Muscle of back (tissue), 11 donors: ENCODE measurements around the gene IARS2. TPM values are rescaled to one million over a fixed set of nuclear protein-coding genes. Genes with fewer than 3 reads are reported as not detected.
A peak's percentile ranks its signal among the peaks of the same experiment; 100 is the strongest.
"Not testable (repeated sequence)": the region's sequence is repeated elsewhere in the genome, so short reads cannot be mapped to it uniquely, and the experiment has no call there.

Experiments used
- DNase-seq, 3 donors: peaks; one replicate each; pipeline versions ENCODE4 v3.0.0 to v3.0.0-alpha.2; 2013
- polyA plus RNA-seq, 10 donors: library from polyadenylated mRNA; unstranded; fragments of 120-200 nt; gene quantifications; one replicate each; pipeline ENCODE4 v1.2.1, GENCODE V29; 2013; ENCODE audit not compliant: insufficient read length in 10 of 10

Gene IARS2
- polyA plus RNA-seq, 10 donors, result 46.4 to 63.2 (median 52.7) TPM

GRCh38 chr1:220099826-220100225 lies 5.9 kb downstream of the IARS2 start:
- no peak for DNase-seq

DNA sequence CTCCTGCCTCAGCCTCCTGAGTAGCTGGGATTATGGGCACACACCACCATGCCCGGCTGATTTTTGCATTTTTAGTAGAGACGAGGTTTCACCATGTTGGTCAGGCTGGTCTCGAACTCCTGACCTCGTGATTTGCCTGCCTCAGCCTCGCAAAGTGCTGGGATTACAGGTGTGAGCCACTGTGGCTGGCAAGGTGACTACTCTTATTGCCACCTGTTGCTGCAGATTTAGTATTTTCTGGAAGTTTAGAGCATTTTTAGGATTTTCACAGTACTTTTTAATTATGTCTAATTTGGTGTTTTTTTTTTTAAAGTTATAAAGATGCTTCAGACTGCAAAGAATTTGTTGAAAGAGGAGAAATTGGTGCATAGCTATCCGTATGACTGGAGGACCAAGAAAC lies 16.5 kb downstream of the IARS2 start:
- DNase-seq, result not testable (repeated sequence)

GRCh38 chr1:220112600-220112999 lies 18.7 kb downstream of the IARS2 start:
- DNase-seq, result not testable (repeated sequence)

DNA sequence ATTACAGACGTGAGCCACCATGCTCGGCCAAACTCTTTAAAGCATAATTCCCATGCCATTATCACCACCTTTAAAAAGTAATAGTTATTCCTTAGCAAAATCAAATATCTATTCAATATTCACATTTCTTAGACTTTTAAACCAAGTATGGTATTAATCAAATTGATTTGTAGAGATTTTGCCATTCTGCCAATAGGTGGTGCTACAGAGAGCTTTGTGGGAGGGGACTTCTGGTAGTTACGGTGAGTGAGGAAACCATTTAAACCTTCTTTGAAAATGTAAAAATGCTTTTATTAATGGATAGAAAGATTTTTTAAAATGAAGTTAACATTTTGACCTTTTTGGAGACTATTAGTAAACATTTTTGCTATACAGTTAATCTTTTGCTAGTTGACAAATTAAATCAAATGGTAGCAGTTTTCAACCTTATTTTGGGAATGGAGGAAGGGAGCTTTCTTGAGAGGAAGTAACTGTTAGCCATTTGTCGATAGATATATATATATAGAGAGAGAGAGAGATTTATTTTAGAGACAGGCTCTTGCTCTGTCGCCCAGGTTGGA lies 19.3 kb downstream of the IARS2 start:
- no peak for DNase-seq

DNA sequence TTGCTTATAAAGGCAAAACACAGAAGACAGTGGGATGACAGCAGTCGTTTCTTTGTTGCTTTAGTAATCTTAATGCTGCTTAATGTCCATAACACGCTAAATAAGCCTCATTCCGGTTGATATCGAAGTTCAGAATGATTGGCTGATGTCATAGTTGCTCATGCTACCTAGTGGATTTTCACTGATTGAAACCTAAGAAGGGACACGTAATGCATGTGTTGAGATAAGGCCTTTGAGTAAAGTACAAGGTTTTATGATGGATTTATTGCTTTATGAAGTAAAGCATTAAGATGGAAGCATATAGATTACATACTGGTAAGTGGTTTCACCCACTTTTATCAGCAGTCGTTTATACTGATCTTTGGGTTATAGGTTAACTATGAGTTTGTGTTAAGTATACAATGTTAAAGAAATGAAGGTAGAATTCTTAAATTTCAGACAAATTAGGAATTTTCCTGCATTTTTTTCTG lies 25.1 kb downstream of the IARS2 start:
- DNase-seq, result no peak

DNA sequence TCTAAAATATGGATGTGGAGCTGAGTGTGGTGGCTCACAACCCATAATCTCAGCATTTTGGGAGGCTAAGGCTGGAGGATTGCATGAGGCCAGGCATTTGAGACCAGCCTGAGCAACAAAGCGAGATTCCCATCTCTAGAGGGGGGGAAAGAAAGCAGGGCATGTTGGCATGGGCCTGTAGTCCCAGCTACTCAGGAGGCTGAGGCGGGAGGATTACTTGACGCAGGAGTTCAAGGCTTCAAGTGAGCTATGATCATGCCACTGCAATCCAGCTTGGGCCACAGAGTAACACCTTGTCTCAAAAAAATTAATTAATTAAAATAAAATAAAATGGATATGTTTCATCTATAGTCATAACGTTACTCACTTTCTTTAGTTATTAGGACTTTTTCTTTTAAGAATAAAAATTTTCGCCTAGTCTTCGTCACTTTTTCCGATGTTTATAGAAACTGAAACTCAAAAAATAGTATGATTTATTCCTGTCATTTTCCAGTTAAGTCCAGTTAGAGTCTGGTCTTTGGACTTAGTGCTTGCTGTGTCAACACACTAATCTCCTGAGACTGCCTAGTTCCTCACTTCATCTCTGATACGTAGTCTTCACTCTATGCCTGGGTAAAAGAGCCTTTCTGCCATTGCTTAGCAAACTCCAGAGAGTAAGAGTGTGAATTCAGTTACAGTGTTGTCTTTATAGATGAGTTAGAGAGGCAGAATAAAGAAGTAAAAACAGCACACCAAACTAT lies 28.0 kb downstream of the IARS2 start:
- no peak for DNase-seq

GRCh38 chr1:220123066-220123465 lies 29.1 kb downstream of the IARS2 start:
- DNase-seq, result no peak

DNA sequence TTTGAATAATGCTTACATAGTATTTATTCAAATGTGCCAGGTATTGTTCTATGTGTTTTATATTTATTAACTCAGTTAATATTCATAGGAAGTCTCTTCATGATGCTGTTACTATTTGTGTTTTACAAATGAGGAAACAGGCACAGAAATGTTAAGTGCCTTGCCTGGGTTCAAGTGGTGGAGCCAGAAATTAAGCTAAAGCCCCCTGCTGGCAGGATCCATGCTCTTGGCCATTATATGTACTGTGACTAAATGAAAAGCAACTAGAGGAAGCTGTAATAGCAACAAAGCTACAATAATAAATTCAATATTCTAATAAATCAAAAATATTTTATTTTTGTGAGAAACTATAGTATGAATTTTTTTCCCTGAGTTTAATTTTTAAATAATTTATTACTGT lies 30.0 kb downstream of the IARS2 start:
- DNase-seq, result no peak

- DNase-seq, result peak in 1 of 3 donors; percentile 16
Observed at GRCh38 chr1:220124542-220124941, 30.6 kb downstream of the IARS2 start.

- DNase-seq, result no peak
Observed at GRCh38 chr1:220127076-220127475, 33.1 kb downstream of the IARS2 start.

DNA sequence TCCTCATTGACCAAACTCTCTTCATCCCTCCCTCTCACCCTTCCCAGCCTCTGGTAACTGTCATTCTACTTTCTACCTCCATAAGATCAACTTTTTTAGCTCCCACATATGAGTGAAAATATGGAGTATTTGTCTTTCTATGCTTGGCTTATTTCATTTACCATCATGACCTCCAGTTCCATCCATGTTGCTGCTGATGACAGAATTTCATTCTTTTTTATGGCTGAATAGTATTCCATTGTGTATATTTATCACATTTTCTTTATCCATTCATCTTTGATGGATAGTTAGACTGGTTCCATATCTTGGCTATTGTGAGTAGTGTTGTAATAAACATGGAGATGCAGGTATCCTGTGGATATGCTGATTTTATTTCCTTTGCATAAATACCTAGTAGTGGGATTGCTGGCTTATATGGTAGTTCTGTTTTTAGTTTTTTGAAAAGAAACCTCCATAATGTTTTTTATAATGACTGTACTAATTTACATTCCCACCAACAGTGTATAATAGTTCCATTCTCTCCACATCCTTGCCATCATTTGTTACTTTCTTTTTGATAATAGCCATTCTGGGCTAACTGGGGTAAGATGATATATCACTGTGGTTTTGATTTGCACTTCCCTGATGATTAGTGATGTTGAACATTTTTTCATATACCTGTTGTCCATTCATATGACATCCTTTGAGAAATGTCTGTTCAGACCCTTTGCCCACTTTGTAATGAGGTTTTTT lies 35.7 kb downstream of the IARS2 start:
- DNase-seq, result no peak

- no peak for DNase-seq
Observed at GRCh38 chr1:220135755-220136154, 41.8 kb downstream of the IARS2 start.

DNA sequence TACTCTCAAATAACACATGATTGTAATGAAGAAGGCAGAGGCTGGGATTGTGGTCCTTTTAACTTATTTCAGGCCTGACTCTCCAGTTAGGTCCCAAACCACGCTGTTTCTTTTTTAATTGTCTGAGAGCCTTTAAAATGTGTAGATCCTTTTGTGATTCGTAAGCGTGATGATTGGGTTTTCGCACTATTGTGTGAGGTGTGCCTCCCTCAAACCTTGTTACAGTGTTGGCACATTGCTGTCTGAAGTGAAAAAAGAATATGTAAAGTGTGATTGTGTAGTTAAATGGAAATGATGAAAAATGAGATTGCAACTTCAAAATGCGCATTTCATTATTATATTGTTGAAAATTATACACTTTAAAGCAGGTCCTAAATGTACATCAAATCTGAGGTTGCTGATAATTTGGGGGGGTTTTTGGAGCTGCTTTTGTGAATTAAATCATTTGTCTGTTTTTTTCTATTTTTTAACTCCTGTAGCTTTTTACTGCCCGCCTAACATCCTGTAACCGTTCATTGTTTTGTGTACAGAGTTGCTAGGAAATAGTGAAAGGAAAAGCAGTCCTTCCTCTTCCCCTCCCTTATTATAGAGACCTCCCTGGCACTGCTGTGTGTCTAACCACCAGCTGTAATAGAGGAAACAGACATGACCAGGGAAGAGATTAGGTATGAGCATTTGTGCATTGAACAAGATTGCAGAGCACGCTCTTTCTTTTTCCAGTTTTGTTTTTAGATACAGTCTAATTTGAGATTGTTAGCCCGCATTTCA lies 43.3 kb downstream of the IARS2 start:
- DNase-seq, result peak in 2 of 3 donors; percentile 30 to 48

DNA sequence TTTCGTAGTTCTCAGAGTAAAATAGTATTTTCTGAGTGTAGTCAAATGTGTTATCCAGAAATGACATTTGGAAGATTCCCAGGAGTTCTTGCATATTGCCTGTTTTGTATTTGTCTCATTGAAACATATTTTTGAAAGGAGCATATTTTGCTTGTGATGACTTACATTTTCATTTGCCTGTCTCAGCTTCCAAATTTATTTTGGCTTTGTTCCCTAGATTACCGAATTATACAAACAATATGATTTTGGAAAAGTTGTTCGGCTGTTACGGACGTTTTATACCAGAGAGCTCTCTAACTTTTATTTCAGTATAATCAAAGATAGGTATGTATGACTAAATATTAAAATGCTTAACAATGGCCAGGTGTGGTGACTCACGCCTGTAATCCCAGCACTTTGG lies 46.0 kb downstream of the IARS2 start:
- no peak for DNase-seq

DNA sequence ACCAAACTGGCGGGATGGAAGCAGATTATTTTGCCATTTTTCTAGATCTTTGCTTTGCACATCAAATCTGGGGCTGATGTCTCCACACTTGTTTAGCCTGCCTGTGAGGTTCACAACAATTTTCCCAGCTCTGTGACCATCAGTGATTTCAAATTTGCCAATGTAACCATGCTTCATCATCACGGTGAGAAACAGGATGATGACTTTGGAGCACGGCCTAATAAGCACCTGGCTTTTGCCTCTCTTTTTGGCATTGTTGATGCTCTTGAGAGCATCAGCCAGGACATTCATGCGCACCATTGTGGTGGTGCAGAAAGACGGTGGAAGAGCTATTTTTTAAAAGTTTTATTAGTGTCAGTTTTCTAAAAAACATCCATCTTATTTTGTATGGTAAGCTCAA lies 50.1 kb downstream of the IARS2 start:
- DNase-seq, result no peak

GRCh38 chr1:220149742-220150141 lies 55.8 kb downstream of the IARS2 start:
- no peak for DNase-seq

DNA sequence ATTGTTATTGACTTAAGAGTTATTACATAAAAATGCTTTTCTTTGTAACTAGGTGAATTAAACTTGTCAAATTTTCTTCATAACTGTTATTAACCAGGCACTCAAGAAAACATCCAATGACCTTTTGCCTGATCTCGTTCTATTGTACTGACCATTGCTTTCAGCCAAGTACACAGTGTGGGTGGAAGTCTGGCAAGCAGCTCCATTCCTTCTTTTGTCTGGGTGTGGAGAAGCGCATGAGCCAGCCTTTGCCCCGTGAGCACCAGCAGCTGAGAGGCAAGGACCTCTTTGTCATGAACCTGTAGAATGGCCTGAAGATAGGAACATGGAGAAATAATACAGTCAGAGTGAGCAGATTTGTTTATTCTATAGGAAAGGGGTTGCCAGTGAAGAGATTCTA lies 57.5 kb downstream of the IARS2 start:
- no peak for DNase-seq

DNA sequence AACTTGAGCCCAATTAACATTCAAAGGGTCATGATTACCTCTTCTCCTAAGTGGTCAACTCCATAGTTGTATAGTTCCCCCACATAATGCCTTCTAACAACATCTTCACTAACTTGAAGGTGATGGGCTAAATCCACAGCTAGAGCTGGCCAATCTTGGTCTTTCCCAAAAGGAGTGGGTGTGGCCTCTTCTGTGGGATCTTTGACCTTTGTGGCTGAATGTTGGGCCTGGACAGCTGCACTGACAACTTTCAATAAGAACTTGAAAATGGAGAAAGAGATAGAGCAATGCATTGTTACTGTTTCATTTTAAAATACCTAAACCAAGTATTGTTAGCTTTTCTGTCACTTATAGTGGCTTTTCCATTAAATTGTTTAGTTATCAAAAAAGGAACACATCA lies 59.2 kb downstream of the IARS2 start:
- DNase-seq, result no peak

DNA sequence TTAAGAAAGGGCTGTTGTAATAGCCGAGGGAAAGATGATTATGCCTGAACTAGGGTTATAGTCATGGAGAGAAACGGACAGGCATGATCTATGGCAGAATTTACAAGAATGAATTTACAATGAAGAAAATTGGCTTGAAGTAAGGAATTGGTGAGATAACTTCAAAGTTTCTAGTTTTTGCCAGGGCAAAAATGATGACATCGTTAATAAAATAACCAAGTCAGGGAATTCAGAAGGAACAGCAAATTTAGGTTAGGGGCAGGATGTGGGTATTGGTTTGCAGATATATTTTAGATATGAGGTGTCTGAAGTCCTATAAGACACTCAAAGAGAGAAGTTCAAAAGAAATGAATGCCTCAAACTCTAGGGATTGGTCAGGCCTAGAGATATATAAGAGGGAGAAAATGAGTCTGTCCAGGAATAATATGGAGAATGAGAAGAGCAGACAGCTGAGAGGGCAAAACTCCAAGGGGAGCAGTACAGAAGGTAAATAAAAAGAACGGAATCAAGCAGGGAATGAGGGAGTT lies 62.8 kb downstream of the IARS2 start:
- no peak for DNase-seq

DNA sequence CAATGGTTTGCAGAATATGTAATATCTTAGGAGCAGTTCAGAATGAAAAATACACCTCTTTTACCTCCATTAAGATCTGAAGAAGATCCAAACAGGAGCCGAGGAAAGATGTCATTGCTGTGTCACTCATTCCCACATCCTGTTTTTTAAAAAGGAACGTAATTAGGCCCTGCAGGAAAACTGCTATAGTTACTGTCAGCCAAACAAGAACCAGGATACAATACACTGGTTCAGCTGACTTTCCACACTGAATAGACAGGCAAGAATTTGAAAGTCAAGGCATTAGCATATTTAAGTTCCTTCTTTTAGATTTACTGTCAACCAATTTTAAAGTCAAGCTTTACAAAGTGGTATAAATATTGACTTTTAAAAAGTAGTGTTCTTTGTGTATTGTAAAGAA lies 63.8 kb downstream of the IARS2 start:
- no peak for DNase-seq

- not testable (repeated sequence) for DNase-seq
Observed at GRCh38 chr1:220158530-220158929, 64.6 kb downstream of the IARS2 start.

DNA sequence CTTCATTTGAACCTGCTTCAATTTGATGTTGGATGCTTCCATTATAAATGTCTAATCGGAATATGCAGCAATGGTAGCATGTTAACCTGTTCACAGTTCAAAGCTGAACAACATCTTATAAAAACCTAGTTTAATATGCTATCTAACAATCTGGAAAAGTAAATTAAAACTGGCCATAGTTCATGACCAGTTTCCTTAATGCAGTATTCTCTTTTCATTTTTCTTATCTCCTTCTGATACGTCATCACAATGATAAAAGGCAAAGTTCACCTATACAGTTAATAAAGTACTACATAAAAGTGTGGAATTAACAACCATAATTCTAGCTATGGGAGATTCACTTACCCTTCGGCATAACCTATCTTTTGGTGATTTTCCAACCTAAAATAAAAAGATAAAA lies 65.1 kb downstream of the IARS2 start:
- DNase-seq, result no peak
